ENCODE results near the gene EHHADH. TPM values are rescaled to one million over a fixed set of nuclear protein-coding genes. Genes with fewer than 3 reads are reported as not detected.

The EHHADH gene
- total RNA-seq, 1 experiment from 2014 or later = 1.0 TPM

GRCh38 chr3:185197068-185197467 lies 56.8 kb downstream of the EHHADH start:
- no peaks in the 10 kb centered on the region for H3K36me3 ChIP-seq (replicated peaks; ENCODE audit: control insufficient read depth, insufficient read depth, low read length)
- H3K4me3 ChIP-seq (ENCODE audit: insufficient read depth, low read depth, low read length) = no peak overlapping the region
- no peaks in the 10 kb centered on the region for H3K27me3 ChIP-seq (ENCODE audit: control insufficient read depth, insufficient read depth, low read length)
- no peak for DNase-seq

- Histone ChIP-seq H3K4me3 (ENCODE audit: insufficient read depth, low read depth, low read length) (no peak overlapping the region), H3K36me3 (replicated peaks; ENCODE audit: control insufficient read depth, insufficient read depth, low read length) (no peaks in the 10 kb centered on the region), H3K27me3 (ENCODE audit: control insufficient read depth, insufficient read depth, low read length) (no peaks in the 10 kb centered on the region)
- no peak for DNase-seq
Observed at GRCh38 chr3:185195652-185196051, 58.2 kb downstream of the EHHADH start.

- Histone ChIP-seq H3K36me3 (replicated peaks; ENCODE audit: control insufficient read depth, insufficient read depth, low read length) (no peaks in the 10 kb centered on the region), H3K4me3 (ENCODE audit: insufficient read depth, low read depth, low read length) (no peak overlapping the region), H3K27me3 (ENCODE audit: control insufficient read depth, insufficient read depth, low read length) (no peaks in the 10 kb centered on the region)
- no peak for DNase-seq
Observed at GRCh38 chr3:185188816-185189215, 65.0 kb downstream of the EHHADH start.

GRCh38 chr3:185187391-185187790 lies 66.5 kb downstream of the EHHADH start:
- no peak overlapping the region for H3K4me3 ChIP-seq (ENCODE audit: insufficient read depth, low read depth, low read length)
- no peak for DNase-seq
- no peaks in the 10 kb centered on the region for H3K27me3 ChIP-seq (ENCODE audit: control insufficient read depth, insufficient read depth, low read length)
- no peaks in the 10 kb centered on the region for H3K36me3 ChIP-seq (replicated peaks; ENCODE audit: control insufficient read depth, insufficient read depth, low read length)

DNA sequence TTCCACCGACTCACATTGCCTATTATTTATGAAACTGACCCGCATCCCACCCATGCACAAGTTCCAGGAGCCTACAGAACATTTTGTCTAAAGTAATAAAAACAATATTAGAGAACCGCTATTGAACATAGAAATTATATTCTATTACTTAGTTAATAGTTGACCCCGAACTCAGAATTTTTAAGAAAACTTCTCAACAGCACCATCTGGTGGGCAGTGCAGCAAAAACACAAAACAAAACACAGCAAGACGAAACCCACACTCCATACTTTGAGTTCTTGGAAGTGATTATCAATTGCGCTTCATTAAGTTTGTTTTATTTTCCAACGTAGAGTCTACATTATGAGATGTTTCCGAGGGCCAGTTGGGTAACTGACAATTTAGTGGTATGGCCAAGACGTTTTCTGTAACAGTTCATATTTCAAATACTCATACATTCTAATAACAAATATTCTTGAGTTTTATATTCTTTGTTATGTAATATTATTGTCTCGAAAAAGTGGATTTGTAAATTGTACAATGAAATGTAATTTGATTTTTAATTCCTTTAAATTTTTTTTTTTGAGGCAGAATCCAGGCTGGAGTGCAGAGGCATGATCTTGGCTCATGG lies 77.0 kb downstream of the EHHADH start:
- H3K27me3 ChIP-seq (ENCODE audit: control insufficient read depth, insufficient read depth, low read length) = no peaks in the 10 kb centered on the region
- peak; percentile 37 for DNase-seq
- H3K4me3 ChIP-seq (ENCODE audit: insufficient read depth, low read depth, low read length) = no peak overlapping the region
- no peaks in the 10 kb centered on the region for H3K36me3 ChIP-seq (replicated peaks; ENCODE audit: control insufficient read depth, insufficient read depth, low read length)

DNA sequence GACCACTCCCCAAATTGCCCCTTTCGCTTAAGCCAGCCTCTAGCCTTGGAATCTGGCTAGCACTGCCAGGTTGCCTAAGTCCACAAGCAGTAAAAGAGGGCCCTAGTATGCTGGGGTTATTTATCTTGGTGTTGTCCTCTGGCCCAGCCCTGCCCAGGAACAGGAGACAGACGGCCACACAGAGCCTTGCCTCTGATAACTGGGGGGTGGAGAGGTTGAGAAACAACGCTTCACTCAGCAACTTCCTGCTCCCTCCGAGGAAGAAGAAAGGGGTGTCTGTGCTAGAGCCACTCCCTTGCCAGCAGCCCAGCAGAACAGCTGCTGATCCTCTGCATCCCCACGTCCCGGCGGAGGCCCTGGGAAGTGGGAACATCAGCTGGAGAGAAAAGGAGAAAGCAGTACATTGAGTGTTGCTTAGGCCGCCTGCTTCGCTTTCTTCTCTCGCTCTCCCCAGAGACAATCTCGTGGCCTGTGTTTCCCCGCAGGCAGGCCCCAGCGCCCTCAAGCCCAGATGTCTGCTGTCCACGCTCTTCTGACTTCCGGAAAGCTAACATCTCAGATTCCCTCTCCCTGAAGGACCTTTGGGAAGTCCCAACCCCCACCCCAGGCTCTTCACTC lies 78.4 kb downstream of the EHHADH start:
- H3K27me3 ChIP-seq (ENCODE audit: control insufficient read depth, insufficient read depth, low read length) = no peaks in the 10 kb centered on the region
- peak; percentile 40 for DNase-seq
- no peak overlapping the region for H3K4me3 ChIP-seq (ENCODE audit: insufficient read depth, low read depth, low read length)
- no peaks in the 10 kb centered on the region for H3K36me3 ChIP-seq (replicated peaks; ENCODE audit: control insufficient read depth, insufficient read depth, low read length)

GRCh38 chr3:185172086-185173049 lies 81.5 kb downstream of the EHHADH start:
- DNase-seq = peak; percentile 20
- no peaks in the 10 kb centered on the region for H3K36me3 ChIP-seq (replicated peaks; ENCODE audit: control insufficient read depth, insufficient read depth, low read length)
- H3K27me3 ChIP-seq (ENCODE audit: control insufficient read depth, insufficient read depth, low read length) = no peaks in the 10 kb centered on the region
- H3K4me3 ChIP-seq (ENCODE audit: insufficient read depth, low read depth, low read length) = no peak overlapping the region

DNA sequence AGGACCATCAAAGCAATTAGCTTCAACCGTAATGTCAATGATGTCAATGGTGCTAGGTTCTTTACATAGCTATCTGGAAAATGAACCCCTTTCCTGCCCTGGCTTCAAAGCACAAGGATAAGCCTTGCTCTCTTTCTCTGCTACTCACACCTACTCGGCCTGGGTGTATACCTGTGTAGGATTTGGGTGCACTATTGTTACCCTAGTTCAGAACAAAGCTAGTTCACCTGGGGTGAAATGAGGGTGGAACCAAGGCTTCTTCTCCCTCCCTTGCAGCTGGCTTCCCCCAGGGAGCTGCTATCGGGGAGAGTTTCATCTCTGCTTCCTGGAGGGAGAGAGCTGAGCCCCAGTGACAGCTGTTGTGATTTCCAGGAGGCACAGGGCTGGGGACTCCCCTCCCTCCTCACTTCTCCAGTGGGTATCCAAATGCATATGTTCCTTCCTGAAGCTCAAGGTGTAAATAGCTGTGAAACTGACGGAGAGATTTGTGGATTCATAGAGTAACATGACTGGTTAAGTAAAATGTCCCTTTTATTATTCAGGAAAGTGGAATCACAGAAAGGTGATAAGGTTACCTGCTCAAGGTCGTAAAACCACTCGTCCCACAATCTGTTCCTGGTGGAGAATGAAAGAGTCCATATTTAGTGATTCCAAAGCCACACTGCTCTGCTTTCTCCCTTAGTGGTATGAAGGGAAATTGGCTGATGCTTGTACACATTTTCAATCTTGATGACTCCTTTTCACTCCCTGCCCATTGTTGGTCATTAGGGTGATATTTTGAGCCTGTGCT lies 89.2 kb downstream of the EHHADH start:
- Histone ChIP-seq H3K4me3 (ENCODE audit: insufficient read depth, low read depth, low read length) (no peak overlapping the region), H3K36me3 (replicated peaks; ENCODE audit: control insufficient read depth, insufficient read depth, low read length) (no peaks in the 10 kb centered on the region), H3K27me3 (ENCODE audit: control insufficient read depth, insufficient read depth, low read length) (no peaks in the 10 kb centered on the region)
- DNase-seq = no peak

GRCh38 chr3:185162634-185163033 lies 91.2 kb downstream of the EHHADH start:
- Histone ChIP-seq H3K36me3 (replicated peaks; ENCODE audit: control insufficient read depth, insufficient read depth, low read length) (no peaks in the 10 kb centered on the region), H3K4me3 (ENCODE audit: insufficient read depth, low read depth, low read length) (no peak overlapping the region), H3K27me3 (ENCODE audit: control insufficient read depth, insufficient read depth, low read length) (no peaks in the 10 kb centered on the region)
- DNase-seq = no peak

- H3K27me3 ChIP-seq (ENCODE audit: control insufficient read depth, insufficient read depth, low read length) = no peaks in the 10 kb centered on the region
- no peak for DNase-seq
- no peak overlapping the region for H3K4me3 ChIP-seq (ENCODE audit: insufficient read depth, low read depth, low read length)
- H3K36me3 ChIP-seq (replicated peaks; ENCODE audit: control insufficient read depth, insufficient read depth, low read length) = no peaks in the 10 kb centered on the region
Observed at GRCh38 chr3:185161761-185162160, 92.1 kb downstream of the EHHADH start.

DNA sequence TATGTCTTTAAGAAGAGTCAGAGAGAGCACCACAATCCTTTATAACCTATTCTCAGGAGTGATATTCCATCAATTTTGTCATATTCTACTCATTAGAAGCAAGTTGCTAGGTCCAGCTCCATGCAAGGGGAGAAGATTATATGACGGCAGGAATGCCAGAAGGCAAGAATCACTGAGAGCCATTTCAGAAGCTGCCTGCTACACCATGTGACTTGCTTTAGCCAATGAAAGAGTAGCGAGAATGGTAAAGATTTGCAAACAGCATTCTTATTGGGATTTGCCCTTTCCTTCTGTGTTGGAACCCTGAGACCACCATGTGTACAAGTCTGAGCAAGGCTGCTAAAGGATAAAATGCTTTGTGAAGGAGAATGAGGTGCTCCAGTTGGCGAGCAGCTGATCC lies 96.5 kb downstream of the EHHADH start:
- H3K4me3 ChIP-seq (ENCODE audit: insufficient read depth, low read depth, low read length) = no peak overlapping the region
- H3K36me3 ChIP-seq (replicated peaks; ENCODE audit: control insufficient read depth, insufficient read depth, low read length) = no peaks in the 10 kb centered on the region
- no peak for DNase-seq
- H3K27me3 ChIP-seq (ENCODE audit: control insufficient read depth, insufficient read depth, low read length) = peaks cover 9% of the 10 kb centered on the region

- DNase-seq = no peak
- Histone ChIP-seq H3K36me3 (replicated peaks; ENCODE audit: control insufficient read depth, insufficient read depth, low read length) (no peaks in the 10 kb centered on the region), H3K4me3 (ENCODE audit: insufficient read depth, low read depth, low read length) (no peak overlapping the region), H3K27me3 (ENCODE audit: control insufficient read depth, insufficient read depth, low read length) (peaks cover 26% of the 10 kb centered on the region)
Observed at GRCh38 chr3:185155678-185156077, 98.2 kb downstream of the EHHADH start.

DNA sequence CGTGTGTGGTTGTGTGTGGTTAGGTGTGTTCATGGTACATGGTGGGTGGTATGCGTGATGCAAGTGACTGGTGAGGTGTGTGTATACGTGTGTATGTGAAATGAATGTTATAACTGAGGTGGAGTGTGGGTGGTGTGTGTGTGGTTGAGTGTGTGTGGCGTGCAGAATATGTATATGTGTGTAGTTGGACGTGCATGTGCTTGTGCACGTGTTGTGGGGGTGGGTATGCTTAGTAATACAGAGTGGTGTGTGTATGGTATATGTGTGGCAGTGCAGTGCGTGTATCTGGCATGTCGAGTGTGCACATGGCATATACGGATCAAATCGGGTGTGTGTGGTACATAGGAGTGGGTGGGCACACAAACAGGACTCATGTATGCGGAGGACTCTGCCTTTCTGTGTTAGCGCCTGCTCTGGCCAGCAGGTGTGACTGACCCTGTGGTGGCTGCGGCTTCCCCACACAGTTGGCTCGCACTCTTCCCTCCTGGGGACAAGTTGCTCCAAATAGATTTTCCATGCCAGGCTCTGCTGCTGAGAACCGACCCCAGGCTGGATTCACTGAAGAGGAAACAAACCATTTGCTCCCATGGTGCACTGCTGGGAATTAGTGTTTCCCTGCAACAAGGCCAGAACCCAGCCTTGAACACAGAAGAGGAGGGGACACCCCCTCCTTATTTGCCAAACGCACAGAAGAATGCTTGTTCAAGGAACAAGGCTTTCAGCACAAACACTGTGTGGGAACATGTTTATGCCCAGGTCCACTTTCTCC lies 99.8 kb downstream of the EHHADH start:
- peak; percentile 55 for DNase-seq
- Histone ChIP-seq H3K27me3 (ENCODE audit: control insufficient read depth, insufficient read depth, low read length) (peaks cover 32% of the 10 kb centered on the region), H3K4me3 (ENCODE audit: insufficient read depth, low read depth, low read length) (no peak overlapping the region), H3K36me3 (replicated peaks; ENCODE audit: control insufficient read depth, insufficient read depth, low read length) (no peaks in the 10 kb centered on the region)

Measured in H7 (cell line).